ENCODE measurements around the gene HAUS5. TPM values are rescaled to one million over a fixed set of nuclear protein-coding genes. Genes with fewer than 3 reads are reported as not detected.

Gene HAUS5
- total RNA-seq, 1 experiment from 2014 or later: 32.9 TPM

DNA sequence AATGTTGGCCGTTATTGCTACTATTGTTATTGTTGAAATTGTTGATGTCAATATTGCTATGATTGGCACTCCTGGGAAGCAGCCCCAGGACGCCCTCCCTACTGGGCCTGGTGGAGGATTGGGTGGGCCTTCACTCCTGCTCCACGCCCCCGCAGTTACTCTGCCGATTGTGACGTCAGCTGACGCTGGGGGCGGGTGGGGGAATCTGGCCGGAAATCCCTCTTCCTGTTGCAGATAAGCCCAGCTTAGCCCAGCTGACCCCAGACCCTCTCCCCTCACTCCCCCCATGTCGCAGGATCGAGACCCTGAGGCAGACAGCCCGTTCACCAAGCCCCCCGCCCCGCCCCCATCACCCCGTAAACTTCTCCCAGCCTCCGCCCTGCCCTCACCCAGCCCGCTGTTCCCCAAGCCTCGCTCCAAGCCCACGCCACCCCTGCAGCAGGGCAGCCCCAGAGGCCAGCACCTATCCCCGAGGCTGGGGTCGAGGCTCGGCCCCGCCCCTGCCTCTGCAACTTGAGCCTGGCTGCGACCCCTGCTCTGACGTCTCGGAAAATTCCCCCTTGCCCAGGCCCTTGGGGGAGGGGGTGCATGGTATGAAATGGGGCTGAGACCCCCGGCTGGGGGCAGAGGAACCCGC, 29.1 kb downstream of the HAUS5 start, which contains the start of gene ETV2:
Gene ETV2 (plus strand): TSS at position 231 of the 637 bp plus-strand sequence. CDS start 716 bp downstream, outside the sequence.
- no peak within 1 kb of the TSS for H3K14ac ChIP-seq (ENCODE audit: insufficient read depth, low read length)
- H3K4me1 ChIP-seq (ENCODE audit: insufficient read depth, low read length): peaks cover 10% of the 10 kb centered on the region; the same call in 1 of the 2 replicates
- peak; percentile 89 for DNase-seq
- H3K56ac ChIP-seq (ENCODE audit: insufficient read length, low read depth, low read length): no peak within 1 kb of the TSS
- H4K91ac ChIP-seq (ENCODE audit: insufficient read length, low read depth, low read length): no peak within 1 kb of the TSS
- peak within 1 kb of the TSS; percentile 18; the same call in 1 of the 2 replicates for H3K4ac ChIP-seq (ENCODE audit: low read depth, low read length)
- H2AK5ac ChIP-seq (ENCODE audit: insufficient read length, low read length): no peak within 1 kb of the TSS
- H3K36me3 Mint-ChIP-seq (ENCODE audit: insufficient read depth in 1 of 3, low read depth in 3 of 3): peaks cover 4 to 15% (median 13%) of the 10 kb centered on the region in 3 experiments; a peak in 6 of 7 replicates
- no peak within 1 kb of the TSS for H2BK15ac ChIP-seq (ENCODE audit: low read depth, low read length)
- H3K23me2 ChIP-seq (ENCODE audit: insufficient read length, low read depth, low read length, poor library complexity, severe bottlenecking): peaks cover 15% of the 10 kb centered on the region
- peak within 1 kb of the TSS in 2 of 3 experiments; percentile 22 to 86; a peak in 3 of 7 replicates for H3K27ac Mint-ChIP-seq
- no peak within 1 kb of the TSS for H3K23ac ChIP-seq (ENCODE audit: insufficient read length, low read depth, low read length)
- no peak within 1 kb of the TSS for H4K5ac ChIP-seq (ENCODE audit: insufficient read length, low read depth, low read length)
- H3K9ac ChIP-seq (ENCODE audit: extremely low read depth, insufficient read length, low read length): no peak within 1 kb of the TSS
- no peak within 1 kb of the TSS for H4K8ac ChIP-seq (replicated peaks; ENCODE audit: insufficient read length, low read depth, low read length)
- TF ChIP-seq, protein P1, sequence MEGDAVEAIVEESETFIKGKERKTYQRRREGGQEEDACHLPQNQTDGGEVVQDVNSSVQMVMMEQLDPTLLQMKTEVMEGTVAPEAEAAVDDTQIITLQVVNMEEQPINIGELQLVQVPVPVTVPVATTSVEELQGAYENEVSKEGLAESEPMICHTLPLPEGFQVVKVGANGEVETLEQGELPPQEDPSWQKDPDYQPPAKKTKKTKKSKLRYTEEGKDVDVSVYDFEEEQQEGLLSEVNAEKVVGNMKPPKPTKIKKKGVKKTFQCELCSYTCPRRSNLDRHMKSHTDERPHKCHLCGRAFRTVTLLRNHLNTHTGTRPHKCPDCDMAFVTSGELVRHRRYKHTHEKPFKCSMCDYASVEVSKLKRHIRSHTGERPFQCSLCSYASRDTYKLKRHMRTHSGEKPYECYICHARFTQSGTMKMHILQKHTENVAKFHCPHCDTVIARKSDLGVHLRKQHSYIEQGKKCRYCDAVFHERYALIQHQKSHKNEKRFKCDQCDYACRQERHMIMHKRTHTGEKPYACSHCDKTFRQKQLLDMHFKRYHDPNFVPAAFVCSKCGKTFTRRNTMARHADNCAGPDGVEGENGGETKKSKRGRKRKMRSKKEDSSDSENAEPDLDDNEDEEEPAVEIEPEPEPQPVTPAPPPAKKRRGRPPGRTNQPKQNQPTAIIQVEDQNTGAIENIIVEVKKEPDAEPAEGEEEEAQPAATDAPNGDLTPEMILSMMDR (conservative IDR thresholded peaks at IDR 0.05): no peak
- WGBS (ENCODE audit: extremely low coverage, insufficient read length, low lambda C conversion rate): no CpG with 5 or more reads among the region's 28 CpGs
- H3K79me1 ChIP-seq (ENCODE audit: insufficient read depth, low read depth, low read length, poor library complexity, severe bottlenecking): no peaks in the 10 kb centered on the region
- H3K9me3 ChIP-seq (ENCODE audit: control insufficient read depth, low read depth, low read length): no peaks in the 10 kb centered on the region
- H3K18ac ChIP-seq (ENCODE audit: insufficient read length, low read depth, low read length): peak within 1 kb of the TSS; percentile 46
- H2AFZ ChIP-seq (ENCODE audit: low read length): no peak within 1 kb of the TSS
- peak within 1 kb of the TSS; percentile 22 for H3K4me2 ChIP-seq (ENCODE audit: insufficient read depth, insufficient read length, low read length)
- H3K9me3 Mint-ChIP-seq: no peaks in the 10 kb centered on the region; a peak in 1 of 5 replicates
- no peak within 1 kb of the TSS for H2BK12ac ChIP-seq (ENCODE audit: insufficient read length, low read depth, low read length)
- peaks cover 20% of the 10 kb centered on the region for H3K27me3 Mint-ChIP-seq (ENCODE audit: low read depth)
- H3T11ph ChIP-seq (ENCODE audit: low read length): no peak within 1 kb of the TSS
- H3K79me2 ChIP-seq (ENCODE audit: insufficient read depth, low read length): no peaks in the 10 kb centered on the region
- no peak within 1 kb of the TSS for H3K27ac ChIP-seq (ENCODE audit: insufficient read length, low read depth, low read length)
- H2BK20ac ChIP-seq (ENCODE audit: low read depth, low read length, poor library complexity, severe bottlenecking): peak within 1 kb of the TSS; percentile 78
- H3K4me3 Mint-ChIP-seq: peak within 1 kb of the TSS; percentile 66 to 91
- peaks cover 34 to 42% of the 10 kb centered on the region in 2 experiments for H3K4me1 Mint-ChIP-seq
- H2BK120ac ChIP-seq (ENCODE audit: low read depth, low read length, poor library complexity, severe bottlenecking): no peak within 1 kb of the TSS
- no peaks in the 10 kb centered on the region for H4K20me1 ChIP-seq (ENCODE audit: control insufficient read depth, insufficient read depth, insufficient read length)
- H2BK5ac ChIP-seq (ENCODE audit: insufficient read length, low read length): no peak within 1 kb of the TSS
- no peaks in the 10 kb centered on the region; the same call in 1 of the 2 replicates for H3K27me3 ChIP-seq (ENCODE audit: insufficient read depth, low read length)

Data from H9 (cell line).